Measurements from ENCODE around the gene LAIR2. TPM values are rescaled to one million over a fixed set of nuclear protein-coding genes. Genes with fewer than 3 reads are reported as not detected.

Gene LAIR2
- total and polyA plus RNA-seq, 10 of the 15 experiments (the other 5 are each of a cell fraction or from before 2014, with no cell fraction given): not detected

- Histone ChIP-seq H3K4me1 (ENCODE audit: control insufficient read depth, insufficient read depth, low read length) (peaks cover 3% of the 10 kb centered on the region), H3K27ac (ENCODE audit: control insufficient read depth, insufficient read depth) (no peak overlapping the region), H3K9me3 (replicated peaks; ENCODE audit: control insufficient read depth, insufficient read depth, low read length) (no peaks in the 10 kb centered on the region), H2AFZ (ENCODE audit: control insufficient read depth, low read depth, low read length) (no peak overlapping the region), H3K4me2 (ENCODE audit: control insufficient read depth, insufficient read depth) (no peak overlapping the region), H4K20me1 (ENCODE audit: control insufficient read depth, insufficient read depth) (no peaks in the 10 kb centered on the region), H3K79me2 (ENCODE audit: control insufficient read depth, insufficient read depth, low read length) (no peaks in the 10 kb centered on the region), H3K4me3 (no peak overlapping the region), H3K36me3 (ENCODE audit: control insufficient read depth in 2 of 2, insufficient read depth in 2 of 2, low read length in 1 of 2) (no peaks in the 10 kb centered on the region), H3K27me3 (replicated peaks in 1 of 2; ENCODE audit: control insufficient read depth in 2 of 2, insufficient read depth in 2 of 2, low read length in 1 of 2) (peaks cover 0 to 3% of the 10 kb centered on the region in 2 experiments; a peak in 2 of 4 replicates), H3K9ac (ENCODE audit: control insufficient read depth, insufficient read depth, low read length) (no peak overlapping the region)
- in situ Hi-C loops (cut with MboI): loop anchor here (10.0 kb wide), 1 partner anchor 454 kb away; no protein-coding TSS in a partner anchor
- no TSS peak for BruUV-seq (replicated peaks)
- ChIA-PET RAD21 (ENCODE audit: unreplicated experiment) (no interaction called here), POLR2A (no interaction called here), SMC1A (ENCODE audit: uncharacterized antibody, unreplicated experiment) (interaction anchor here (0.6 to 1.0 kb wide), 2 partner anchors 177 to 1206 kb away, joined by 3 read pairs; no protein-coding TSS in a partner anchor), CTCF (interaction anchor here (1.1 to 1.5 kb wide), 4 partner anchors 9 to 204 kb away, joined by 3 to 10 read pairs (median 4); no protein-coding TSS in a partner anchor)
- no peak; the same call in 2 of the 3 replicates for ATAC-seq
- TF ChIP-seq SP1 (IDR thresholded peaks at IDR 0.05; ENCODE audit: low read depth, low read length): no peak
- TF ChIP-seq USF1 (IDR thresholded peaks at IDR 0.05; ENCODE audit: borderline replicate concordance, extremely low read length, insufficient read depth, low read depth, low read length): no peak
- TF ChIP-seq, protein P1, sequence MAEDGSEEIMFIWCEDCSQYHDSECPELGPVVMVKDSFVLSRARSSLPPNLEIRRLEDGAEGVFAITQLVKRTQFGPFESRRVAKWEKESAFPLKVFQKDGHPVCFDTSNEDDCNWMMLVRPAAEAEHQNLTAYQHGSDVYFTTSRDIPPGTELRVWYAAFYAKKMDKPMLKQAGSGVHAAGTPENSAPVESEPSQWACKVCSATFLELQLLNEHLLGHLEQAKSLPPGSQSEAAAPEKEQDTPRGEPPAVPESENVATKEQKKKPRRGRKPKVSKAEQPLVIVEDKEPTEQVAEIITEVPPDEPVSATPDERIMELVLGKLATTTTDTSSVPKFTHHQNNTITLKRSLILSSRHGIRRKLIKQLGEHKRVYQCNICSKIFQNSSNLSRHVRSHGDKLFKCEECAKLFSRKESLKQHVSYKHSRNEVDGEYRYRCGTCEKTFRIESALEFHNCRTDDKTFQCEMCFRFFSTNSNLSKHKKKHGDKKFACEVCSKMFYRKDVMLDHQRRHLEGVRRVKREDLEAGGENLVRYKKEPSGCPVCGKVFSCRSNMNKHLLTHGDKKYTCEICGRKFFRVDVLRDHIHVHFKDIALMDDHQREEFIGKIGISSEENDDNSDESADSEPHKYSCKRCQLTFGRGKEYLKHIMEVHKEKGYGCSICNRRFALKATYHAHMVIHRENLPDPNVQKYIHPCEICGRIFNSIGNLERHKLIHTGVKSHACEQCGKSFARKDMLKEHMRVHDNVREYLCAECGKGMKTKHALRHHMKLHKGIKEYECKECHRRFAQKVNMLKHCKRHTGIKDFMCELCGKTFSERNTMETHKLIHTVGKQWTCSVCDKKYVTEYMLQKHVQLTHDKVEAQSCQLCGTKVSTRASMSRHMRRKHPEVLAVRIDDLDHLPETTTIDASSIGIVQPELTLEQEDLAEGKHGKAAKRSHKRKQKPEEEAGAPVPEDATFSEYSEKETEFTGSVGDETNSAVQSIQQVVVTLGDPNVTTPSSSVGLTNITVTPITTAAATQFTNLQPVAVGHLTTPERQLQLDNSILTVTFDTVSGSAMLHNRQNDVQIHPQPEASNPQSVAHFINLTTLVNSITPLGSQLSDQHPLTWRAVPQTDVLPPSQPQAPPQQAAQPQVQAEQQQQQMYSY (CRISPR knock-in tag; IDR thresholded peaks at IDR 0.05): no peak
- no peak for TF ChIP-seq RCOR1 (conservative IDR thresholded peaks at IDR 0.05; ENCODE audit: low read depth, low read length)
- no peak for TF ChIP-seq CBX5 (IDR thresholded peaks at IDR 0.05; ENCODE audit: low read depth)
- no peak for TF ChIP-seq MXI1 (IDR thresholded peaks at IDR 0.05; ENCODE audit: low read depth, low read length)
- no peak for TF ChIP-seq EP300 (IDR thresholded peaks at IDR 0.05; ENCODE audit: borderline replicate concordance in 1 of 2, control insufficient read depth in 1 of 2, low read depth in 2 of 2, low read length in 2 of 2)
- no peak for TF ChIP-seq CREB1 (IDR thresholded peaks at IDR 0.05; ENCODE audit: low read depth)
- no peak for TF ChIP-seq PAX5 (IDR thresholded peaks at IDR 0.05; ENCODE audit: borderline replicate concordance, low read depth, low read length)
- no peak for TF ChIP-seq PML (IDR thresholded peaks at IDR 0.05; ENCODE audit: low read length)
- TF ChIP-seq, protein P2, sequence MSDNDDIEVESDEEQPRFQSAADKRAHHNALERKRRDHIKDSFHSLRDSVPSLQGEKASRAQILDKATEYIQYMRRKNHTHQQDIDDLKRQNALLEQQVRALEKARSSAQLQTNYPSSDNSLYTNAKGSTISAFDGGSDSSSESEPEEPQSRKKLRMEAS (IDR thresholded peaks at IDR 0.05; ENCODE audit: low read depth, low read length): no peak
- intact Hi-C loops (cut with micrococcal nuclease; ENCODE audit: unreplicated experiment): loop anchor here (10.0 kb wide), 1 partner anchor 444 kb away; no protein-coding TSS in a partner anchor
- no peak for FAIRE-seq
- no peak for DNase-seq (ENCODE audit: low read depth, low spot score)
- WGBS (ENCODE audit: insufficient coverage, insufficient replicate concordance, low lambda C conversion rate, missing lambda C conversion rate): 69% methylated on average over 10 of the region's 10 CpGs
Observed at GRCh38 chr19:54470276-54470887, 32.2 kb upstream of the LAIR2 start.
